Measurements from ENCODE around the gene TTC33. TPM values are rescaled to one million over a fixed set of nuclear protein-coding genes. Genes with fewer than 3 reads are reported as not detected.
A peak's percentile ranks its signal among the peaks of the same experiment; 100 is the strongest.

TTC33 gene
- polyA plus RNA-seq, 1 of the 3 experiments (the other 2 are of a cell fraction) = 2.2 TPM

- H3K4me2 ChIP-seq = no peak overlapping the region
- no peaks in the 10 kb centered on the region for H3K36me3 ChIP-seq (replicated peaks in 1 of 2; ENCODE audit: control insufficient read depth in 1 of 2, insufficient read depth in 2 of 2, low read length in 1 of 2)
- peaks cover 4% of the 10 kb centered on the region for H3F3A ChIP-seq (replicated peaks; ENCODE audit: insufficient read depth)
- ChIA-PET POLR2A (no interaction called here), CTCF (interaction anchor here (0.6 to 1.5 kb wide), 4 partner anchors 8 to 732 kb away, joined by 3 read pairs; no protein-coding TSS in a partner anchor)
- no peaks in the 10 kb centered on the region for H3K9me2 ChIP-seq
- peaks cover 65% of the 10 kb centered on the region for H3K27me3 ChIP-seq (ENCODE audit: insufficient read depth)
- no peaks in the 10 kb centered on the region; the same call in 1 of the 2 replicates for H4K20me1 ChIP-seq (ENCODE audit: insufficient read depth)
- TF ChIP-seq YY1 (IDR thresholded peaks at IDR 0.05; ENCODE audit: low read depth) (no peak), EZH2phosphoT487 (IDR thresholded peaks at IDR 0.05; ENCODE audit: borderline replicate concordance, low read depth) (no peak), SMC3 (IDR thresholded peaks at IDR 0.05; ENCODE audit: low read depth, low read length) (no peak), GABPA (IDR thresholded peaks at IDR 0.05; ENCODE audit: low read depth) (no peak), FOXJ3 (CRISPR knock-in tag; IDR thresholded peaks at IDR 0.05) (no peak), REST (IDR thresholded peaks at IDR 0.05; ENCODE audit: low read depth, low read length) (no peak), MXI1 (IDR thresholded peaks at IDR 0.05; ENCODE audit: low read depth, low read length) (no peak), NFIC (IDR thresholded peaks at IDR 0.05; ENCODE audit: borderline replicate concordance) (no peak), CHD2 (IDR thresholded peaks at IDR 0.05; ENCODE audit: low read length, partially characterized antibody) (no peak), POLR2AphosphoS5 (IDR thresholded peaks at IDR 0.05; ENCODE audit: low read depth, low read length) (no peak), TCF12 (IDR thresholded peaks at IDR 0.05) (no peak), RCOR1 (IDR thresholded peaks at IDR 0.05; ENCODE audit: low read length) (no peak), JUND (IDR thresholded peaks at IDR 0.05) (no peak), TAF1 (IDR thresholded peaks at IDR 0.05; ENCODE audit: borderline replicate concordance, low read depth, low read length) (no peak), TEAD4 (IDR thresholded peaks at IDR 0.05; ENCODE audit: borderline replicate concordance, insufficient read depth) (no peak)
- no peaks in the 10 kb centered on the region for H3K9me3 ChIP-seq
- WGBS (ENCODE audit: low lambda C conversion rate) = 34% methylated on average over 26 of the region's 37 CpGs
- H3K79me2 ChIP-seq (ENCODE audit: insufficient read depth) = no peaks in the 10 kb centered on the region
- peak; percentile 39 for DNase-seq
- no peak overlapping the region for H2AFZ ChIP-seq (ENCODE audit: low read depth)
- no peak overlapping the region for H3K4me3 ChIP-seq (ENCODE audit: low read depth in 2 of 2, low read length in 1 of 2)
- peaks cover 6 to 11% of the 10 kb centered on the region in 2 experiments; a peak in 2 of 4 replicates for H3K4me1 ChIP-seq (ENCODE audit: control insufficient read depth in 1 of 2, insufficient read depth in 2 of 2, low read depth in 1 of 2, low read length in 1 of 2)
- no peak overlapping the region for H3K27ac ChIP-seq (ENCODE audit: low read depth in 2 of 2, low read length in 1 of 2)
- no peak overlapping the region for H3K9ac ChIP-seq
Observed at GRCh38 chr5:40680741-40681362, 74.9 kb downstream of the TTC33 start.

Data from SK-N-SH (cell line).